PC-9 (cell line): ENCODE measurements around the gene SHROOM4.

Source experiments
- EZH2 ChIP-seq: fragments of 200-600 bp; sonication (generic); IDR thresholded peaks from 2 replicates; pipeline ENCODE4 v1.8.0; 2017; ENCODE audit warnings: antibody characterized with exemption, low read depth
- TF ChIP-seq, protein P1 (sequence below): fragments of 200-600 bp; sonication (generic); conservative IDR thresholded peaks from 2 replicates; pipeline ENCODE4 v1.6.1; 2017; ENCODE audit warnings: mixed run types, antibody characterized with exemption, mild to moderate bottlenecking, moderate library complexity

DNA sequence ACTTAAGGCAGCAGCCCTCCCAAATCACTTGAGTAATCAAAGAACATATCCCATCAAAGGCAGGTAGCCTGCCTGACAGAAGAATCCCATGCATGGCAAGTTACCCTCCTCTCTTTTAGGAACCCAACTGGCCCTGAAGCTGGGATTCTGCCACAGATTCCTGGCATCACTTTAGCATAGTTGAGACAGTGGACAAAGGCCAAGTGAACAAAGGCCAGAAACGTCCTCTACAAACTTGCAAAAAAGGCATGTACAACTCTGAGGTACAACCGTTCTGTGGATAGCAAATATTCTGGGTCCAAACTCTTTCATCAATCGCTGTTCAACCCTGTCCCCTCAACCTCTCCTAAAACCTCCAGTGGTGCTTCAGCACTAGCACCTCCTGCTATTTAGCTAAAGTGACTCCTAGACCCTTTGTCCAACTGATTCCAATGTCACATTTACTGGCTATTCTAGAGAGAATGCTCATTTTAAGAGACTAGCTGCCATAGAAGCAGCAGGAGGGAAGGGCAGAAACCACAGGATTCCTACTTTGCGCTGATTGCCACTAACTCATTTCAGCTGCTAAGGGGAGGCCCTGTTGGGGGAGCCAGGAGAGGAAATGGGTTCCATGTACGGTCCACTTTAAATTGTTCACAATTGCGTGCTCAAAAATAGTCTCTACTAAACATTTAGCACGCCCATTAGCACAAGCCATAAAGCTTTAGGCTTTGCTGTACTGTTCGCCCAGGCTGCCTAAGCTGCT is 105.9 kb downstream of the SHROOM4 start:
- TF ChIP-seq, protein P1, sequence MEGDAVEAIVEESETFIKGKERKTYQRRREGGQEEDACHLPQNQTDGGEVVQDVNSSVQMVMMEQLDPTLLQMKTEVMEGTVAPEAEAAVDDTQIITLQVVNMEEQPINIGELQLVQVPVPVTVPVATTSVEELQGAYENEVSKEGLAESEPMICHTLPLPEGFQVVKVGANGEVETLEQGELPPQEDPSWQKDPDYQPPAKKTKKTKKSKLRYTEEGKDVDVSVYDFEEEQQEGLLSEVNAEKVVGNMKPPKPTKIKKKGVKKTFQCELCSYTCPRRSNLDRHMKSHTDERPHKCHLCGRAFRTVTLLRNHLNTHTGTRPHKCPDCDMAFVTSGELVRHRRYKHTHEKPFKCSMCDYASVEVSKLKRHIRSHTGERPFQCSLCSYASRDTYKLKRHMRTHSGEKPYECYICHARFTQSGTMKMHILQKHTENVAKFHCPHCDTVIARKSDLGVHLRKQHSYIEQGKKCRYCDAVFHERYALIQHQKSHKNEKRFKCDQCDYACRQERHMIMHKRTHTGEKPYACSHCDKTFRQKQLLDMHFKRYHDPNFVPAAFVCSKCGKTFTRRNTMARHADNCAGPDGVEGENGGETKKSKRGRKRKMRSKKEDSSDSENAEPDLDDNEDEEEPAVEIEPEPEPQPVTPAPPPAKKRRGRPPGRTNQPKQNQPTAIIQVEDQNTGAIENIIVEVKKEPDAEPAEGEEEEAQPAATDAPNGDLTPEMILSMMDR = no peak
- no peak for TF ChIP-seq EZH2
